ENCODE measurements around the gene TBP.
"Not testable (repeated sequence)": the region's sequence is repeated elsewhere in the genome, so short reads cannot be mapped to it uniquely, and the experiment has no call there.

TBP gene

DNA sequence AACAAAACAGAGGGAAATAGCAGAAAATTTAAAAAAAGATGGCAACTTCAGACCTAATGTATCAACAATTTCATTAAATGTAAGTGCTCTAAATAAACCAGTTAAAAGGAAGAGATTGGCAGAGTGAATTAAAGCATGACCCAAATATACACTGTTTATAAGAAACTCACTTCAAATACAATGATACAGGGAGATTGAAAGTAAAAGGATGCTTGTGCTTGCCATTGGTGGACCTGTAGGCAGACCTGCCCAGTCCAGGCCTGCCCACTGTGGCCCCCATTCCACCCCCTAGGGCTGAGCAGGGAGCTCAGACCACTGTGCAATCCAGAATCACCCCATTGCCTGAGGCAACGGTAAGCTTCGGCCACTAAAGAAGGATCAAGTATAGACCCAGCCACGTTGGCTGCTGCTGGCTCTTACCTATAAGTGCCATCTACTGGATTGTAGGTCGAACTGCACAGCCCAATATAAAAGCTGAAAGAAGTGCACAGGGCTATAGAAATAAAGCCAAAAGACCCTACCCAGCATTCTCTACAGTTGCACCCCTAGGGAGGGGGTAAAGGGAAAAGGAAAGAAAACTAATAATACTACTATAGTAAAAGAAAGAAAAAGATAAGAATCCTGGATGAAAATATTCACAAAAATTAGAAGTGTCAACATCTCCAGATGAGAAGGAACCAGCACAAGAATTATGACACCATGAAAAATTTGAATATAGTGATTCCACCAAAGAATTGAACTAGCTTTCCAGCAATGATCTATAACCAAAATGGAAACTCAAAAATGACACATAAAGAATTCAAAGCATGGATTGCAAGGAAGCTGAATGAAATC lies 37.2 kb upstream of the TBP start:
- H3K36me3 ChIP-seq (ENCODE audit: control insufficient read depth, low read depth, low read length), result no peaks in the 10 kb centered on the region
- no peaks in the 10 kb centered on the region for H3K4me1 ChIP-seq (ENCODE audit: control insufficient read depth, low read depth, low read length)
- peaks cover 3% of the 10 kb centered on the region for H3K9me3 ChIP-seq (ENCODE audit: control insufficient read depth, low read depth, low read length)
- no peak overlapping the region for H3K4me3 ChIP-seq (ENCODE audit: low read length)
- no peak overlapping the region for H3K27ac ChIP-seq (ENCODE audit: low read length)
- no peak overlapping the region for H3K9ac ChIP-seq (ENCODE audit: low read length)
- no peaks in the 10 kb centered on the region for H3K27me3 ChIP-seq (ENCODE audit: control insufficient read depth, insufficient read depth, low read length)

DNA sequence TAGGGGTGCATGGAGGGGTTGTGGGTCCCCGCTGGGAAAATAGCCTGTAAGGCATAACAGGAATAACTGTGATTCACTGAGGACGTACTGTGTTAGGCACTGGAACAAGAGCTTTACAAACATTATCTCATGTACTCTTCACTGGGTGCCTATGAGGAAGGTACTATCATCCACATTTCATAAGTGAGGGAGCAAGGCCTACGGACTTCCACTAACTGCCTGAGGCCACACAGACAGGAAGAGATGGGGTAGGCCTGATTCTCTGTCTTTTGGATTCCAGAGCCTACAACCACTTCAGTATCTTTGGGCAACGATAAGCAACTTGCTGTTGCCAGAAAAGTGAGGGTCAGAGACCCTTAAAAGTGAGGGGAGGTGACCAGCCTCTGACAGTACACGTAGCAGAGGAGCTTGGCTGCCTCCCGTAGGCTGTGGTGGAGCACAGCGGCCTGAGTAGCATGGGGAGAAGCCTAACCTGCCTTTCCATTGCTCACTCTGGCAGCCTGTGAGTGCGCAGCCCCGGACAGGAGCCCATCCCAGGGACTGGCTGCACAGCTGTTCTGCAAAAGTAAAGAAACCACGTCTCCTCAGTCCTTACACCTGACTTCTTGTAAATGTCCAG lies 31.5 kb upstream of the TBP start:
- Histone ChIP-seq H3K9ac (ENCODE audit: low read length) (no peak overlapping the region), H3K36me3 (ENCODE audit: control insufficient read depth, low read depth, low read length) (no peaks in the 10 kb centered on the region), H3K4me1 (ENCODE audit: control insufficient read depth, low read depth, low read length) (no peaks in the 10 kb centered on the region)

DNA sequence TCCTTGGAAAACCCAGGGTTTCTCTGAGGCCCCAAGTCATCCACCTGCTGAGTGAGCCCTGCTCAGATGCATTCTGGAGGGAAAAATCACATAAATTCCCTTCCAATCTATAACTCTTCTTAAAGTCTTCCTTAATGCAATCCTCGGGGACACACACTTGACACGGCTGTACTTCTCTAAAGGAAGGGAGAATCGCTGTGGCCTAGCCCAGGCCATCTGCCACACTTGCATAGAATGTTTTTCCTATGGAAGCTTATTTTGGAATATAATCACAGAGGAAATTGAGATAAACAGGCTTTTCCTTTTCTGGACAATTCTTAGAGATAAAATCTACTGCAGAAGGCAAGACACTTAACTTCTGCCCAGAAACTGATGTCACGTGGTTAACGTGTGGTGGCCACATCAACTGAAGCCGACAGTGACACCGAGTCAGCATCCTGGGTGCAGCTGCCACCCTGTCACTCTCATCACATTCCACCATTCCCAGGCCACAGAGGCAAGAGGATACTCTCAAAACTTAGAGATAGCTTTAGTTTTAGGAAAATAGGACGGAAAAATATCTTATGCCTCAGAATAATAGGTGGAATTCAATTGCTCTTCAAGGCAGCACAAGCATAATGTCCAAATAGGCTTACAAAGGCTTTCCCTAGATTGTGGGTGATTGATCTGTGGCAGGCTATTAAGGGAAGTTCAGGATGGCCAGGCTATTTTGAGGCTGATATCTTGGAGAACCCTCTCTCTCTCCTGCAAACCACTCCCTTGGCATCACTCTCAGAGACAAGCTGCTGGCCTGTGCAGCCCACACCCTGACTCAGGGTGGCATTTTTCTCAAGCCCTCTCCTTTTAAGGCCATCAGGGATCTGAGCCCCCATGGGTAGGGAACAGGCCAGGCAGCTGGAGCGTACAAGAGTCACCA lies 30.7 kb upstream of the TBP start:
- H3K4me1 ChIP-seq (ENCODE audit: control insufficient read depth, low read depth, low read length), result no peaks in the 10 kb centered on the region
- H3K4me3 ChIP-seq (ENCODE audit: low read length), result no peak overlapping the region
- H3K9me3 ChIP-seq (ENCODE audit: control insufficient read depth, low read depth, low read length), result no peaks in the 10 kb centered on the region
- no peaks in the 10 kb centered on the region for H3K36me3 ChIP-seq (ENCODE audit: control insufficient read depth, low read depth, low read length)
- H3K9ac ChIP-seq (ENCODE audit: low read length), result no peak overlapping the region
- no peaks in the 10 kb centered on the region for H3K27me3 ChIP-seq (ENCODE audit: control insufficient read depth, insufficient read depth, low read length)
- H3K27ac ChIP-seq (ENCODE audit: low read length), result no peak overlapping the region

More for the DNA sequence above, 31.5 kb upstream of the TBP start:
- Histone ChIP-seq H3K9me3 (ENCODE audit: control insufficient read depth, low read depth, low read length) (no peaks in the 10 kb centered on the region), H3K4me3 (ENCODE audit: low read length) (no peak overlapping the region), H3K27ac (ENCODE audit: low read length) (no peak overlapping the region), H3K27me3 (ENCODE audit: control insufficient read depth, insufficient read depth, low read length) (no peaks in the 10 kb centered on the region)

DNA sequence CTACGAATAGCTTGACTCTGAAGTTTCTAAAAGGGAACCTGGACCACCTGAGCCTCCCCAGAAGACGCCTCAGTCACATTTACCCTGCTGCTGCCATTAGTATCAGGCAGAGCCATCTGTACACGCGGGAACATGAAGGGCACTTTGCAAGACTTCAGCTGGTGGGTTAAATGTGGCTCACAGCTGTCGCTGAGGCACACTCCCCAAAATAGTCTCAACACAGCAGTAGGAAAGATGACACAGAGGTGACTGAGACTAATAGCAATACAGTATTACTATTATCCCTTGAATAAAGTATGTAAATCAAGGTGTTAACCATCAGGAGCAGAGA lies 30.0 kb upstream of the TBP start:
- H3K4me1 ChIP-seq (ENCODE audit: control insufficient read depth, low read depth, low read length), result no peaks in the 10 kb centered on the region
- H3K27ac ChIP-seq (ENCODE audit: low read length), result no peak overlapping the region
- no peaks in the 10 kb centered on the region for H3K36me3 ChIP-seq (ENCODE audit: control insufficient read depth, low read depth, low read length)
- H3K27me3 ChIP-seq (ENCODE audit: control insufficient read depth, insufficient read depth, low read length), result no peaks in the 10 kb centered on the region
- no peak overlapping the region for H3K4me3 ChIP-seq (ENCODE audit: low read length)
- H3K9ac ChIP-seq (ENCODE audit: low read length), result no peak overlapping the region
- H3K9me3 ChIP-seq (ENCODE audit: control insufficient read depth, low read depth, low read length), result no peaks in the 10 kb centered on the region

DNA sequence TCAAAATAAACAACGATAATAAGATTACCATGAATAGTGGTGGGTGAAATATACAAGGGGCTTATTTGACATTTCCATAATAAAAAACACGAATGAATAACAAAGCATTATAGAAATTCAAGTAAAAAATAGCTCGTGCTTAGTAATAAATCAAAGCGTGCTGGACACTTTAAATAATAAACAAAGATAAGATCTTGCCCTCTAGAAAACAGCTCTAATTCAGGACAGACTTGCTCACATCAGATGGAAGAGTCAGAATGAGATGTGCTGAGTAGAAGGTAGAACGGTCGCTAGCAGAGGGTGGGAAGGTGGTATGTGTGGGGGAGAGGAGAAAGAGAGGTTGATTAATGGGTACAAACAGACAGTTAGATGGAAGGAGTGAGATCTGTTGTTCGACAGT lies 28.4 kb upstream of the TBP start:
- Histone ChIP-seq H3K36me3 (ENCODE audit: control insufficient read depth, low read depth, low read length) (no peaks in the 10 kb centered on the region), H3K27me3 (ENCODE audit: control insufficient read depth, insufficient read depth, low read length) (no peaks in the 10 kb centered on the region), H3K9me3 (ENCODE audit: control insufficient read depth, low read depth, low read length) (no peaks in the 10 kb centered on the region), H3K4me3 (ENCODE audit: low read length) (no peak overlapping the region), H3K4me1 (ENCODE audit: control insufficient read depth, low read depth, low read length) (no peaks in the 10 kb centered on the region), H3K27ac (ENCODE audit: low read length) (no peak overlapping the region), H3K9ac (ENCODE audit: low read length) (no peak overlapping the region)

DNA sequence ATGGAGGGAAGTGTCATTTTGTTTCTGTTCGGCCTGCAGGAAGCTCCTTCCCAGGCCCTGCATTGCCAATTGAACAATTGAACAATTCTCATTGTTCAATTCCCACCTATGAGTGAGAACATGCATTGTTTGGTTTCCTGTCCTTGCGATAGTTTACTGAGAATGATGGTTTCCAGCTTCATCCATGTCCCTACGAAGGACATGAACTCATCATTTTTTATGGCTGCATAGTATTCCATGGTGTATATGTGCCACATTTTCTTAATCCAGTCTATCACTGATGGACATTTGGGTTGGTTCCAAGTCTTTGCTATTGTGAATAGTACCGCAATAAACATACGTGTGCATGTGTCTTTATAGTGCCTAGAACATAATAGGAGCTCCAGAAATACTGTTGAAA lies 26.2 kb upstream of the TBP start:
- H3K4me1 ChIP-seq (ENCODE audit: control insufficient read depth, low read depth, low read length); H3K9me3 ChIP-seq (ENCODE audit: control insufficient read depth, low read depth, low read length); H3K9ac ChIP-seq (ENCODE audit: low read length); H3K27ac ChIP-seq (ENCODE audit: low read length); H3K36me3 ChIP-seq (ENCODE audit: control insufficient read depth, low read depth, low read length); H3K4me3 ChIP-seq (ENCODE audit: low read length); H3K27me3 ChIP-seq (ENCODE audit: control insufficient read depth, insufficient read depth, low read length): not testable (repeated sequence)

DNA sequence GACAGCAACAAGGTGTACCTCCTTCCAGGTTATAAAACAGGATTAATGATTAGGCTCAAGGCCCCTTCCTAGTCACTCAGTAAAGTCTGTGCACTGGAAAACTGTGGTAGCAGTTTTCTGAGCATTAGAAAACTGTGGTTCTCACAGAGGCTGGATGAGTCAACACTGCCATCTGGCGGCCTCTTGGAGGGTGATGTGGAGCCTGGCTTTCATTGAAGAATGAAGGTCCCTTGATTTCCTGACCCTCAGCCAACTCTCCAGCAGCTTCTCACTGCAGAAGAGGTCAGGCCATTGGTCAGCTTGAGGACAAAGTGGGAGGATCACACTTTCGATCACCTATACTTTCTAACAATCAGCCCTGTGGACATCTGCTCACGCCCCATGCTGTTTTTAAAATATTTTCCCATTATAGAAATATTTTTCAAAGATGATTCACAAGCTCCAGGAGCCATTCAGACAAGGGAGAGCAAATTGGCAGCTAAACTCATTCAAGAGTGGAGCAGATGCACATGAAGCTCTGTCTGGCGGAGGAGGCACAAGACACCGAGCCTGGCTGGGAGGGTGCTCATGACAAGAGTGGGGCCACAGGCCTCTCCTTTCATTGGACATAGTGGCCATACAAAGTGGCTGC lies 24.2 kb upstream of the TBP start:
- peaks cover 17% of the 10 kb centered on the region for H3K36me3 ChIP-seq (ENCODE audit: control insufficient read depth, low read depth, low read length)
- H3K27me3 ChIP-seq (ENCODE audit: control insufficient read depth, insufficient read depth, low read length), result no peaks in the 10 kb centered on the region
- no peak overlapping the region for H3K27ac ChIP-seq (ENCODE audit: low read length)
- no peaks in the 10 kb centered on the region for H3K9me3 ChIP-seq (ENCODE audit: control insufficient read depth, low read depth, low read length)
- H3K9ac ChIP-seq (ENCODE audit: low read length), result no peak overlapping the region
- H3K4me1 ChIP-seq (ENCODE audit: control insufficient read depth, low read depth, low read length), result no peaks in the 10 kb centered on the region
- H3K4me3 ChIP-seq (ENCODE audit: low read length), result no peak overlapping the region

DNA sequence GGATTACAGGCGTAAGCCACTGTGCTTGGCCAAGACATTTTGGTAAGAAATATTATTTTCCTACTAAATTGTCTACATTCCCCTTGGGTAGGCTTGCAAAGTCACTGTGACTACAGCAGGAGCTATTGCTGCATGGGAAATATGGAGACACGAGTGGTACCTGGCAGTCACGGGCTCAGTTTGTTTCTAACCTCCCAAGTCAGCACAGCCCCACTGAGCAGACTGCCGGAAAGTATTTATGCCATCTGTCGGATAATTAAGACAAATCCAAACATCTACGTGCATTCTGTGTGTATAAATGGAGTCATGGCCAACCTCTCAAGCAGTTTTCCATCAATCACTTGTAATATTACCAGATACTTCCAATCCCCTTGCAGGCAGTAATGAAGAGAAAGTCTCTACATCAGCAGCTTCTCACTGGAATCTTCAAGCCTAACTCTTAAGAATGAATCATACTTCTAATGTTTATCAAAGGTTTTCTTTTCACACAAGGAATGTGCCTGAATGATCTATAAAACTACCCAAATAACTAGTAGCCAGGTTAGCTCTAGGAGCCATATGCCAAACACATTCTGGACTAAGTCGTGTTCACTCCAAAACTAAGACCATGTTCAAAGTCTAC lies 21.2 kb upstream of the TBP start:
- Histone ChIP-seq H3K9me3 (ENCODE audit: control insufficient read depth, low read depth, low read length) (no peaks in the 10 kb centered on the region), H3K36me3 (ENCODE audit: control insufficient read depth, low read depth, low read length) (peaks cover 47% of the 10 kb centered on the region), H3K4me1 (ENCODE audit: control insufficient read depth, low read depth, low read length) (no peaks in the 10 kb centered on the region), H3K27me3 (ENCODE audit: control insufficient read depth, insufficient read depth, low read length) (no peaks in the 10 kb centered on the region), H3K27ac (ENCODE audit: low read length) (no peak overlapping the region), H3K9ac (ENCODE audit: low read length) (no peak overlapping the region), H3K4me3 (ENCODE audit: low read length) (no peak overlapping the region)

DNA sequence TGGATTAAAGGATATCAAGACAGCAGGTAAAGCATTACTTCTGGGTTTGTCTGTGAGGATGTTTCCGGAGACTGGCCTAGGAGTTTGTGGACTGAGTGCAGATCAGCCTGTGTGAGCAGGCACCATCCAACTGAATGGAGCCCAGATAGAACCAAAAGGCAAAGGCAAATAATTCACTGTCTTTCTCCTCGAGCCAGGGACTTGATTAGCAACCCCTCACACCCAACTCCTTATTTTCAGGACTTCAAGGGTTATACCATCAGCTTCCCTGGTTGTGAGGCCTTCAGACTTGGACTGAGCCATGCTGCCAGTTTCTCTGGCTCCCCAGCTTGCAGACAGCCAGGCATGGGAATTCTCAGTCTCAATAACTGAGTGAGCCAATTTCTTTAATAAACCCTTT lies 20.4 kb upstream of the TBP start:
- Histone ChIP-seq H3K4me1 (ENCODE audit: control insufficient read depth, low read depth, low read length) (no peaks in the 10 kb centered on the region), H3K9me3 (ENCODE audit: control insufficient read depth, low read depth, low read length) (no peaks in the 10 kb centered on the region), H3K36me3 (ENCODE audit: control insufficient read depth, low read depth, low read length) (peaks cover 54% of the 10 kb centered on the region), H3K4me3 (ENCODE audit: low read length) (no peak overlapping the region), H3K27me3 (ENCODE audit: control insufficient read depth, insufficient read depth, low read length) (no peaks in the 10 kb centered on the region), H3K9ac (ENCODE audit: low read length) (no peak overlapping the region), H3K27ac (ENCODE audit: low read length) (no peak overlapping the region)

DNA sequence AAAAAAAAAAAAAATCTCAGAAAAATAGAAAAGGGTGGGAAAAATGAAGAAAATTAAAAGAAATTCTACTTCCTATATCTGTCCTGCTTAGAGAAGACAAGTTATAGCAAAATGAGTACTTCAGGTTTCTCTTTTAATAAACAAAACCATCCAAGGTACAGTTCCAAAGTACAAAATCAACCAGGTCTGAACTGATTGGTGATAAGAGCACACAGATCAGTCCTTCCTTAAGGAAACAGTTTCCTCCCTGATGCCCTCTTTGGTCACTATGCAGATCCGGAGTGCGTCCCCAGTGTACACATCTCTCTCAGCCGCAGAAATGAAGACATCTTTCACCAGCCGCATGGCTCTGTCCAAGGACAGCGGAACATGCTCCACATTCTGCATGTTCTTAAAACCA lies 19.2 kb upstream of the TBP start:
- Histone ChIP-seq H3K9me3 (ENCODE audit: control insufficient read depth, low read depth, low read length) (no peaks in the 10 kb centered on the region), H3K27ac (ENCODE audit: low read length) (no peak overlapping the region), H3K36me3 (ENCODE audit: control insufficient read depth, low read depth, low read length) (peaks cover 67% of the 10 kb centered on the region), H3K9ac (ENCODE audit: low read length) (no peak overlapping the region), H3K4me1 (ENCODE audit: control insufficient read depth, low read depth, low read length) (no peaks in the 10 kb centered on the region), H3K4me3 (ENCODE audit: low read length) (no peak overlapping the region), H3K27me3 (ENCODE audit: control insufficient read depth, insufficient read depth, low read length) (no peaks in the 10 kb centered on the region)

DNA sequence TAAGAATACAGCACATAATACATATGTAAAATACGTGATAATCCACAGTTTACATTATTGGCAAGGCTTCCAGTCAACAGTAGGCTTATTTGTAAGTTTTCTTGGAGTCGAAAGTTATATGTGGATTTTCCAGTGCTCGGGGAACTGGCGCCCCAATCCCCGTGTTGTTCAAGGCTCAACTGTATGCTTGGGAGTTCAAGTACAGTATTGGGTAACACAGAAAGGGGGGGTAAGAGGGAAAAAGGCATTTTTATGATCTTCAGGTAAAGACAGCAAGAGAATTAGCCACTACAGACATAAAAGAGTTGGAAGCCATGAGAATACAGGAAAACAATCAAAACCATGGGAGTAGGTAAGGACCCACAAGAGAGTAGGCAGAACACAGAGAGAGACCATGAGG lies 17.5 kb upstream of the TBP start:
- H3K27me3 ChIP-seq (ENCODE audit: control insufficient read depth, insufficient read depth, low read length), result no peaks in the 10 kb centered on the region
- peaks cover 83% of the 10 kb centered on the region for H3K36me3 ChIP-seq (ENCODE audit: control insufficient read depth, low read depth, low read length)
- H3K9ac ChIP-seq (ENCODE audit: low read length), result no peak overlapping the region
- no peaks in the 10 kb centered on the region for H3K4me1 ChIP-seq (ENCODE audit: control insufficient read depth, low read depth, low read length)
- no peak overlapping the region for H3K27ac ChIP-seq (ENCODE audit: low read length)
- H3K4me3 ChIP-seq (ENCODE audit: low read length), result no peak overlapping the region
- no peaks in the 10 kb centered on the region for H3K9me3 ChIP-seq (ENCODE audit: control insufficient read depth, low read depth, low read length)
